IMR-90 (cell line): ENCODE measurements around the gene HOXD12. TPM values are rescaled to one million over a fixed set of nuclear protein-coding genes. Genes with fewer than 3 reads are reported as not detected.

Source experiments
- ATAC-seq: fragments of 200-7000 bp; cut with Tn5 transposase; 2 replicates; pipeline ENCODE4 v1.9.1; 2020; ENCODE audit warnings: low read depth, mild to moderate bottlenecking, moderate library complexity
- BruUV-seq: library from RNA; stranded (reverse); fragments of 400-500 nt; replicated peaks from 2 replicates; lab custom pipeline; 2021; lab: Mats Ljungman, UMichigan
- CTCF ChIA-PET: fragments of 300-600 bp; formaldehyde crosslinking; extraction: SDS; loops from one replicate; lab custom pipeline; 2021; ENCODE audit warnings: antibody characterized with exemption; lab: Yijun Ruan, JAX
- POLR2A ChIA-PET: fragments of 300-600 bp; sonication (Branson Sonifier 250); formaldehyde crosslinking; loops from one replicate; lab custom pipeline; 2022; ENCODE audit warnings: antibody characterized with exemption; ENCODE audit not compliant: unreplicated experiment; lab: Charles Lee
- DNase-seq: peaks from one replicate; pipeline ENCODE4 v3.0.0; 2013
- H2AFZ ChIP-seq: replicated peaks from 2 replicates; pipeline ENCODE3; 2013; ENCODE audit warnings: low read length, mild to moderate bottlenecking; ENCODE audit not compliant: poor library complexity
- H2AK5ac ChIP-seq: 2 replicates; pipeline ENCODE4 v1.6.1; 2013; ENCODE audit warnings: low read depth, low read length, inconsistent platforms
- H2AK9ac ChIP-seq: replicated peaks from 2 replicates; pipeline ENCODE3; 2013; ENCODE audit warnings: mild to moderate bottlenecking, low read depth, low read length, moderate library complexity; ENCODE audit not compliant: poor library complexity
- H2BK120ac ChIP-seq: 2 replicates; pipeline ENCODE4 v1.6.1; 2013; ENCODE audit warnings: low read depth, low read length, inconsistent platforms
- H2BK15ac ChIP-seq: 3 replicates; pipeline ENCODE4 v1.6.1; 2013; ENCODE audit warnings: low read depth, low read length, inconsistent platforms
- H2BK20ac ChIP-seq: 2 replicates; pipeline ENCODE4 v1.6.1; 2013; ENCODE audit warnings: low read depth, mild to moderate bottlenecking, inconsistent platforms, low read length, moderate library complexity
- H2BK5ac ChIP-seq: 2 replicates; pipeline ENCODE4 v1.6.1; 2013; ENCODE audit warnings: mild to moderate bottlenecking, low read depth, low read length, inconsistent platforms; ENCODE audit not compliant: poor library complexity, severe bottlenecking
- H3K14ac ChIP-seq: replicated peaks from 2 replicates; pipeline ENCODE4 v1.6.1; 2013; ENCODE audit warnings: low read depth, low read length, inconsistent platforms
- H3K18ac ChIP-seq: 2 replicates; pipeline ENCODE4 v1.6.1; 2013; ENCODE audit warnings: low read depth, low read length, control low read depth
- H3K23ac ChIP-seq: 2 replicates; pipeline ENCODE4 v1.6.1; 2013; ENCODE audit warnings: low read depth, low read length, inconsistent platforms
- H3K27ac ChIP-seq: 2 replicates; pipeline ENCODE4 v1.5.1; 2013; ENCODE audit warnings: mild to moderate bottlenecking, control low read depth, low read length; ENCODE audit not compliant: insufficient read depth
- H3K27me3 ChIP-seq: 2 replicates; pipeline ENCODE4 v1.6.1; 2013; ENCODE audit warnings: low read length; ENCODE audit not compliant: control insufficient read depth, insufficient read depth
- H3K36me3 ChIP-seq: 2 replicates; pipeline ENCODE4 v1.6.1; 2013; ENCODE audit warnings: low read length, mixed read lengths; ENCODE audit not compliant: control insufficient read depth, insufficient read depth
- H3K4ac ChIP-seq: 2 replicates; pipeline ENCODE4 v1.6.1; 2013; ENCODE audit warnings: low read depth, low read length, inconsistent platforms
- H3K4me1 ChIP-seq: 2 replicates; pipeline ENCODE4 v1.6.1; 2013; ENCODE audit warnings: low read length, mixed read lengths; ENCODE audit not compliant: control insufficient read depth, insufficient read depth
- H3K4me2 ChIP-seq: 2 replicates; pipeline ENCODE4 v1.6.1; 2013; ENCODE audit warnings: low read depth, mild to moderate bottlenecking, control low read depth, low read length, moderate library complexity
- H3K4me3 ChIP-seq: 2 replicates; pipeline ENCODE4 v1.5.1; 2013; ENCODE audit warnings: low read depth, mild to moderate bottlenecking, control low read depth, low read length, moderate library complexity; ENCODE audit not compliant: insufficient read depth
- H3K56ac ChIP-seq: 2 replicates; pipeline ENCODE4 v1.6.1; 2013; ENCODE audit warnings: low read length, inconsistent platforms; ENCODE audit not compliant: insufficient read depth; ENCODE audit errors: extremely low read depth
- H3K79me1 ChIP-seq, 2 experiments: 2 replicates each; pipeline ENCODE4 v1.6.1; 2013; ENCODE audit warnings: low read length in 2 of 2, inconsistent platforms in 1 of 2, low read depth in 1 of 2
- H3K9ac ChIP-seq: 2 replicates; pipeline ENCODE4 v1.6.1; 2013; ENCODE audit warnings: low read depth, low read length, control low read depth
- H3K9me1 ChIP-seq: 2 replicates; pipeline ENCODE4 v1.6.1; 2013; ENCODE audit warnings: low read length, inconsistent platforms; ENCODE audit not compliant: insufficient read depth
- H3K9me3 ChIP-seq: 2 replicates; pipeline ENCODE4 v1.6.1; 2013; ENCODE audit warnings: low read length; ENCODE audit not compliant: control insufficient read depth, insufficient read depth
- H4K20me1 ChIP-seq: 2 replicates; pipeline ENCODE4 v1.6.1; 2013; ENCODE audit warnings: low read length, inconsistent platforms; ENCODE audit not compliant: insufficient read depth
- H4K5ac ChIP-seq: 2 replicates; pipeline ENCODE4 v1.6.1; 2013; ENCODE audit warnings: mild to moderate bottlenecking, low read depth, low read length, control low read depth
- H4K8ac ChIP-seq, 2 experiments: 2 replicates each; pipeline ENCODE4 v1.6.1; 2013; ENCODE audit warnings: low read depth in 2 of 2, low read length in 2 of 2, control low read depth in 1 of 2, inconsistent platforms in 1 of 2
- H4K91ac ChIP-seq: 2 replicates; pipeline ENCODE4 v1.6.1; 2013; ENCODE audit warnings: low read depth, low read length, inconsistent platforms; ENCODE audit not compliant: insufficient read depth
- MXI1 ChIP-seq: IDR thresholded peaks from 2 replicates; pipeline ENCODE4 v1.6.1; 2012; ENCODE audit warnings: low read depth, mild to moderate bottlenecking, low read length, moderate library complexity, borderline replicate concordance
- RAD21 ChIP-seq: IDR thresholded peaks from 2 replicates; pipeline ENCODE4 v1.6.1; 2012; ENCODE audit warnings: low read length, improper control_type of control experiment
- RCOR1 ChIP-seq: IDR thresholded peaks from 2 replicates; pipeline ENCODE4 v1.6.1; 2012; ENCODE audit warnings: mild to moderate bottlenecking, low read length, improper control_type of control experiment; ENCODE audit not compliant: insufficient replicate concordance
- SMC3 ChIP-seq: fragments of 150-350 bp; IDR thresholded peaks from 2 replicates; pipeline ENCODE4 v1.6.1; 2016; ENCODE audit warnings: low read depth, mild to moderate bottlenecking, antibody characterized with exemption, low read length, moderate library complexity
- USF2 ChIP-seq: fragments of 150-350 bp; IDR thresholded peaks from 2 replicates; pipeline ENCODE4 v1.6.1; 2017; ENCODE audit warnings: mild to moderate bottlenecking, antibody characterized with exemption, low read length, low read depth
- WGBS, 2 experiments: methylation state at CpG; one replicate each; pipeline versions ENCODE4 v1.1.5 to v1.1.7; 2013; ENCODE audit warnings: missing lambda C conversion rate in 2 of 2; ENCODE audit not compliant: insufficient read length in 1 of 2; ENCODE audit errors: extremely low coverage in 2 of 2; 5-methylcytosine and 5-hydroxymethylcytosine counted together
- dilution Hi-C: fragments of 300-500 bp; cut with HindIII; formaldehyde crosslinking; loops from one replicate; pipeline ENCODE4 v1.14.3; 2018; ENCODE audit warnings: low sequenced_read_pairs; ENCODE audit not compliant: unreplicated experiment
- in situ Hi-C: fragments of 300-500 bp; cut with MboI; formaldehyde crosslinking; loops from 3 replicates; pipeline ENCODE4 v1.14.3; 2019; ENCODE audit warnings: low sequenced_read_pairs, inconsistent platforms, mixed read lengths
- intact Hi-C: fragments of 100-400 bp; cut with micrococcal nuclease; formaldehyde crosslinking; loops from 2 replicates; pipeline ENCODE4 v1.10.0; 2022
- polyA plus RNA-seq, 3 experiments: library from polyadenylated mRNA; depleted of rRNA; stranded (reverse); fragments of >200 nt; gene quantifications; 2 replicates each; pipeline ENCODE4 v1.2.3, GENCODE V29; 2012; ENCODE audit warnings: low replicate concordance in 1 of 3
- total RNA-seq: library from RNA; depleted of rRNA; stranded (reverse); fragments of >200 nt; gene quantifications from 2 replicates; pipeline ENCODE4 v1.2.3, GENCODE V29; 2012
- TF ChIP-seq, protein P1 (sequence below): conservative IDR thresholded peaks from 2 replicates; pipeline ENCODE4 v1.5.1; 2012; ENCODE audit warnings: mild to moderate bottlenecking, low read depth, low read length, improper control_type of control experiment

Gene HOXD12
- total and polyA plus RNA-seq, 2 of the 4 experiments (the other 2 are of a cell fraction): not detected

DNA sequence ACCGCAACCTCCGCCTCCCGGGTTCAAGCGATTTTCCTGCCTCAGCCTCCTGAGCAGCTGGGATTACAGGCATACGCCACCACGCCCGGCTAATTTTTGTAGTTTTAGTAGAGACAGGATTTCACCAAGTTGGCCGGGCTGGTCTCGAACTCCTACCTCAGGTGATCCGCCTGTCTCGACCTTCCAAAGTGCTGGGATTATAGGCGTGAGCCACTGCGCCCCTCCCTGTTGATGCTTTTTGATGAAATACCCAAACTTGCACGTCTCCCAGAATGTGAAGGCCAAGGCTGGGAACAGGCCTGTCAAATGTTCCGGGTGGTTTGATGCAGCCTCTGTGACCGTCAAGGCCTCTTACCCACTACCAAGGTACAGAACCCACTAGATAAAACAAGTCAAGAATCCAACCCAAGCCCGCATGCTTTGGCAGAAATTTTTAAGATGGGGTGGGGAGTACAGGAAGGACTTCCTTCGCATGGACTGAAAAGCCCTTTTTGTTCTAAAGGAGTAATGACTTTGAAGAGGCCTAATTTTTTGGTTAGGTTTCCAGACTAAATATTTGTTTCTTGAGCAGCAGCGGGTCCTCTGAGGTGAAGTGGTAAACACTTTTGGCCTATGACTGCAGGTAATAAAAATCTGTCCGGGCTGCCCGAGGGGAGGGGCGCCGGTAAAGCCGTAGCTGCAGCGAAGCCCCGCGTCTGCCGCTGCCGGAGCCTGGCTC lies 12.1 kb upstream of the HOXD12 start (continued):
- TF ChIP-seq RCOR1: no peak

DNA sequence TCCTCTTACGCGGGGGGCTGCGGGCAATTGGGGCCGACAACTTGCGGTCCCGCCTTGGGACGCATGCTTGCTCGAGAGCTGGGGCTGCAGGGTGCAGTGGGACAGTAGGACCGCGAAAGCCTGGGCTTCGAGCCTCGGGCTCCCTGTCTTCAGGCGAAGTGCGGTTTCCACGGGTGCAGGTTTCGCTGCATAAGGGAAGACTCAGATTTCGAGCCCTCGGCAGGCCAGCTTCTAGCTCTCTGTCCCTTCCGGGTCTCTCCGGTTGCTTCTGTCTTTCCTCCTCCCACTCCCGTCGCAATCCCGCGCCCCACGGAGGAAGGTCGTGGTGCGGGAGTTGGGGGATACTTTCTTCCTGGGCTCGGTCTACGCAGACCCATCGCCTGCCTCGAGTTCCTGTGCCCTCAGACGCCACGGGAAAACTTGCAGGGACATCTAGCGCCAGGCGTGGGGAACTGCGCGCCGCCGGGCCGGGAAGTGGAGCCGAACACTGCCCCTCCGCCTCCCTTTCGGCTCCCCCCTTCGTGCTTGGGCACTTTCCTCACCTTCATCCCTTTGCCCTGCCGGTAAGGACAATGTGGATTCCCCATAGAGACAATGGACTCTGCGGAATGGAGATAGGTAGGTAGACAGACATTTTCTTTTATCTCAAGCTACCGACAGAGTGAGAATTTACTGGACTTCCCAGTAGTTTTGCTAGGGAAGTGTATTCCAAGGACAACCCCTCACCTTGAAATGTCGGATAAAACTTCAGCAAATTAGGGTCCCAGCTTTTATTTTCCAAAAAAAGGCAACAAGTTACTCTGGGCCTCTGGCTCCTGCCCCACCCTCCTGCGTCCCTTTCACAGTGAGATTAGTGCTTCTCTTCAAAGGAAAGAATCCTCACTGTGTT lies 11.3 kb upstream of the HOXD12 start:
- H2AK5ac ChIP-seq: no peak overlapping the region
- no peak overlapping the region for H2BK20ac ChIP-seq
- no peaks in the 10 kb centered on the region for H3K36me3 ChIP-seq
- no peak overlapping the region for H4K91ac ChIP-seq
- in situ Hi-C loops: loop anchor here (25.0 kb wide), 2 partner anchors 1051 to 1351 kb away; no protein-coding TSS in a partner anchor
- no peak overlapping the region for H3K18ac ChIP-seq
- H3K79me1 ChIP-seq: no peaks in the 10 kb centered on the region
- ATAC-seq (peak; percentile 84), DNase-seq (peak; percentile 23)
- dilution Hi-C loops: no loop called here
- H3K27ac ChIP-seq: no peak overlapping the region
- H3K4ac ChIP-seq: no peak overlapping the region
- H3K4me1 ChIP-seq: no peaks in the 10 kb centered on the region
- no peak overlapping the region for H2BK120ac ChIP-seq
- peaks cover 18% of the 10 kb centered on the region for H3K9me3 ChIP-seq
- POLR2A ChIA-PET: no interaction called here
- no peak overlapping the region for H3K56ac ChIP-seq
- H4K20me1 ChIP-seq: no peaks in the 10 kb centered on the region
- H3K9me1 ChIP-seq: no peaks in the 10 kb centered on the region
- WGBS, 2 experiments: 7% methylated on average over 13 of the region's 49 CpGs; no CpG with 5 or more reads in 1 of the 2 experiments
- CTCF ChIA-PET: interaction anchor here (0.6 to 2.5 kb wide), 5 partner anchors 10 to 1325 kb away, joined by 3 to 9 read pairs (median 4); no protein-coding TSS in a partner anchor
- peaks cover 88% of the 10 kb centered on the region for H3K27me3 ChIP-seq
- TF ChIP-seq USF2 (no peak), SMC3 (peak; percentile 53), MXI1 (no peak), RAD21 (peak; percentile 67)
- TF ChIP-seq, protein P1, sequence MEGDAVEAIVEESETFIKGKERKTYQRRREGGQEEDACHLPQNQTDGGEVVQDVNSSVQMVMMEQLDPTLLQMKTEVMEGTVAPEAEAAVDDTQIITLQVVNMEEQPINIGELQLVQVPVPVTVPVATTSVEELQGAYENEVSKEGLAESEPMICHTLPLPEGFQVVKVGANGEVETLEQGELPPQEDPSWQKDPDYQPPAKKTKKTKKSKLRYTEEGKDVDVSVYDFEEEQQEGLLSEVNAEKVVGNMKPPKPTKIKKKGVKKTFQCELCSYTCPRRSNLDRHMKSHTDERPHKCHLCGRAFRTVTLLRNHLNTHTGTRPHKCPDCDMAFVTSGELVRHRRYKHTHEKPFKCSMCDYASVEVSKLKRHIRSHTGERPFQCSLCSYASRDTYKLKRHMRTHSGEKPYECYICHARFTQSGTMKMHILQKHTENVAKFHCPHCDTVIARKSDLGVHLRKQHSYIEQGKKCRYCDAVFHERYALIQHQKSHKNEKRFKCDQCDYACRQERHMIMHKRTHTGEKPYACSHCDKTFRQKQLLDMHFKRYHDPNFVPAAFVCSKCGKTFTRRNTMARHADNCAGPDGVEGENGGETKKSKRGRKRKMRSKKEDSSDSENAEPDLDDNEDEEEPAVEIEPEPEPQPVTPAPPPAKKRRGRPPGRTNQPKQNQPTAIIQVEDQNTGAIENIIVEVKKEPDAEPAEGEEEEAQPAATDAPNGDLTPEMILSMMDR: peak; percentile 67
- intact Hi-C loops: loop anchor here (1.0 to 2.0 kb wide), 3 partner anchors 398 to 722 kb away; no protein-coding TSS in a partner anchor
- no peak overlapping the region for H3K9ac ChIP-seq
- H2BK15ac ChIP-seq: no peak overlapping the region
- H2BK5ac ChIP-seq: no peak overlapping the region
- no peak overlapping the region for H4K5ac ChIP-seq
- BruUV-seq: no TSS peak
- H3K4me2 ChIP-seq: peak overlapping the region; percentile 73
- H3K23ac ChIP-seq: no peak overlapping the region
- peak overlapping the region; percentile 85 for H2AFZ ChIP-seq
- no peak overlapping the region for H4K8ac ChIP-seq
- no peak overlapping the region for H3K14ac ChIP-seq
- no peak overlapping the region for H2AK9ac ChIP-seq
- peak overlapping the region; percentile 31 for H3K4me3 ChIP-seq
